ENCODE measurements around the gene TMEM37.
A peak's percentile ranks its signal among the peaks of the same experiment; 100 is the strongest.
"Not testable (repeated sequence)": the region's sequence is repeated elsewhere in the genome, so short reads cannot be mapped to it uniquely, and the experiment has no call there.

The TMEM37 gene, protein sequence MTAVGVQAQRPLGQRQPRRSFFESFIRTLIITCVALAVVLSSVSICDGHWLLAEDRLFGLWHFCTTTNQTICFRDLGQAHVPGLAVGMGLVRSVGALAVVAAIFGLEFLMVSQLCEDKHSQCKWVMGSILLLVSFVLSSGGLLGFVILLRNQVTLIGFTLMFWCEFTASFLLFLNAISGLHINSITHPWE

DNA sequence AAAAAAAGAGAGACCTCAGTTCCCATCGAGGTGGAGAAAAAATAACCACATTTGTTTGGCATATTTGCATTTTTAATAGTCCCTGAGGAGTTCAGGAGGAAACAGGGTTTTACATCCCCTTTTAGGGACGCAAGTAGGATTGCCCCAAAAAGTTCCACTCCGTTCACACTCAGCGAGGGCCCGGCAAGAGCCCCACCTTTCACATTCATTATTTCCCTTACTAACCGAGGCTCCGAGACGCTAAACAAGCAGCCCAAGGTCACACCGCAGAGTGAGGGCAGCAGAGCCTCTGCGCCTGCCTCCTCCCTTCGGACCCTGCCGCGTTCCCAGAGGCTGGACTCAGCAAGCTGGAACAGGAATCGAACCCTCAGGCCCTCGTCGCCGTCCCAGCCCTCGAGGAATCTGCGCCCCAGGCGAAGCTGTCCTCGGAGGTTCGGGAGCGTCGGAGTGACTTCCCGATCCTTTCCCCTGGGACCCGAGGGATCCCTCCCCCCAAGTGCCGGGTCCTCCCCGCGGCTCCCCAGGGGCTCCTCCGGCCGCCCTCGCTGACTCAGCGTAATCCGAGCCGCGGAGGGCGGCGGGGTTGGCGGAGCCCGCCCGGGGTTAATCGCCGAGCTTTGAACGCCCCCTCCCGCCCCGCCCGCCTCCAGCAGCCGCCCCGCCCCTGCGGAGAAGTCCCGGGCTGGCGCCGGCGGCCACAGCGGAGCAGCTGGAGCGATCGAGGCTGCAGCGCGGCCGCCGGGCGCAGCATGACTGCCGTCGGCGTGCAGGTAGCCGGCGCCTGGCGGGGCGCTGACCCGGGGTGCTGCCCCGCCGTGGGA lies at the start of gene TMEM37:
Gene TMEM37, plus strand, starts transcription at position 700 of the 821 bp plus-strand sequence. Its CDS starts 50 bp downstream, at position 750.
- DNase-seq (ENCODE audit: low read depth in 2 of 2), result peak in 1 of 2 donors; percentile 17

DNA sequence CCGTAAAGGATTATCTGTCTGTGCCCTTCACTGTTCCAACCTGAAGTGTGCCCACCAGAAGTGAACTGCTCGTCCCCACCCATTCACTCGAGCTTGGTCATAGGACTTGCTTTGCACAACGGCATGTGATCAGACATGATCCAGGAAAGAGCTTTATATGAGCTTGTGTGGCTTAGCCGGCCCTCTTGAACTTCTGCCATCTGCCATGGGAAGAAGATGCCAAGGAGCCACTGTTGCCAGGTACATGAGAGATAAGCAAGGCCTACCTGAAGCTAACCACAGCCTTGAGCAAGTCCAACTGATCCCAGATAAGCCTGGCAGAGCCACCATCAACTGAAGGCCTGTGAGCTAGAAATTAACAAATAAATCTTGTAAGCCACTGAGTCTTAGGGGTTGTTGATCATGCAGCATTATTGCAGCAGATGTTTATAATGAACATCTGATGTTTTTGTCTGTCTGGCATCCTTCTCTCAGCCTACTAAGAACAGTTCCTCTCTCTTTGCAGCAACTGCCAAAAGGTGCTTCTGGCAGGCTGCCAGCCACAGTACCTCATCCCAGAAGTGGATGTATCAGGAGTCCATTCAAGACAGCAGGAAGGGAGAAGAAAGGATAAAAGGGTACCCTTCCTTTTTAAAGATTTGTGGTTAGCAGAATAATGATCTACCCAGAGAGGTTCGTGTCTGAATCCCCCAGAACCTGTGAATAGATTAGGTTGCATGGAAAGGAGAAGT lies 48.1 kb upstream of the TMEM37 start:
- no peak for DNase-seq (ENCODE audit: low read depth in 2 of 2)

DNA sequence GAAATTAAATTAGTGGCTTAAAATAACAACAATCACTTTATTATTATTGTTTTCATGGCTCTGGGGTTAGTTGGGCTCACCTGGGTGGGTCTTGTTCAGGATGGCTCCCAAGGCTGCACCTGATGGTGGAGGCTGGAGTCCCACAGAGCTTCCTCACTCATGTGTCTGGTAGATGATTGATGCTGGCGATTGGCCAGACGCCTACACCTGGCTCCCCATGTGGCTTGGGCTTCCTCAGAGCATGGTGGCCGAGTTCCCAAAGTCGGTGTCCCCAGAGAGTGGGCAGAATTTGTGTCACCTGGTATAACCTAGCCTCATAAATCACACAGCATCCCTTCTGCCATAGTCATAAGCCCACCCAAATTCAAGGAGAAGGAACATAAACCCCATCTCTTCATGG lies 46.7 kb upstream of the TMEM37 start:
- no peak for DNase-seq (ENCODE audit: low read depth in 2 of 2)

DNA sequence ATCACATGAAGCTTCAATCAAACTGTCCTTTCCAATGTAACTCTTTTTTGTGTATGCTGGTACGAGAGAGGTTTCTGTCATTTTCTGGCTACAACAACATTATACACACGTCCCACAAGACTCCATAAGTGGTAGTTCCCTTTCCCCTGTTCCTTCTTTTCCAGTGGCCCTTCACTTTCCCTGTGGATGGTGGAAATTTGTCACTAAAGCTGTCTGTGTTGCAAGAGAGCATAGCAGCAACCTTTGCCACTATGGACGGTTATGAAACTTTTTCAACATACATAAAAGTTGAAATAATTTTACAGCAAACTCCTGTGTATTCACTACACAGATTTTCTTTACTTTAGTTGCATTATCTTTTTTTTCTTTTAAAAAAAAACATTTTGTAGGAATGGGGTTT lies 46.2 kb upstream of the TMEM37 start:
- DNase-seq (ENCODE audit: low read depth in 2 of 2), result no peak

DNA sequence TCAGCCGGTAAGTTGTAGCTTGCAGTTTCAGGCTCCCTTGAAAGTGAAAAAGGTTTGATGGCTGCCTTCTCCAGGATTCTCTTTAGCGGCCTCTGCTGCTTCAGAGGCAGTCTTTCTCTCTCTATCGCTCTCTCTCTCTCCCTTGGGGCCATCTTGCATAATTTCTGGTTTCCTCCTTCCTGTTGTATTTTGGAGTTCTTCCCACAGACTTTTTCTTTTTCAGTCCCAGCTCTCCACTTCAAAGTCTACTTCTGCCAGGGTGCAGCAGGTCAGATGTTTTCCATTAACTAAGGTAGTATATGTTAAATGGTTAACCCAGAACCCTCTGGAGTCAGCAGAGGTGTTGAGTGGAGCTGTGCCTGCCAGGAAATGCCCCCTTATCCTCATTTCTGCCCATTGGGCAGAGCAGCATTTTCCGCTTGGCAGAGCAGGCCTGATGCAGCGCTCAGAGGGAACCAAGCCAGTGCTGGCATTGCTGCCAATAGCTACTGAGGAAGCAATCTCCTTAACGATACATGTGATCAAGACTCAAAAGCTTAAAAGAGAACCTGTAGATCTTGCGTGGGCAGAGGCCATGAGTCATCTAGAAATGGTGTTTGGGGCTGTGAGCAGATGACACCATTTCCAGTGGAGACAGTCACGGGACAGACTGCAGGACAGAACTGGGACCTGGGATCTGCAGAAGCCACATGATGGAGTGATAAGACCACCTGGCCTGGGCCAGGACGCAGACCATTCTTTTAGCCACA lies 44.1 kb upstream of the TMEM37 start:
- peak in 1 of 2 donors; percentile 12 for DNase-seq (ENCODE audit: low read depth in 2 of 2)

DNA sequence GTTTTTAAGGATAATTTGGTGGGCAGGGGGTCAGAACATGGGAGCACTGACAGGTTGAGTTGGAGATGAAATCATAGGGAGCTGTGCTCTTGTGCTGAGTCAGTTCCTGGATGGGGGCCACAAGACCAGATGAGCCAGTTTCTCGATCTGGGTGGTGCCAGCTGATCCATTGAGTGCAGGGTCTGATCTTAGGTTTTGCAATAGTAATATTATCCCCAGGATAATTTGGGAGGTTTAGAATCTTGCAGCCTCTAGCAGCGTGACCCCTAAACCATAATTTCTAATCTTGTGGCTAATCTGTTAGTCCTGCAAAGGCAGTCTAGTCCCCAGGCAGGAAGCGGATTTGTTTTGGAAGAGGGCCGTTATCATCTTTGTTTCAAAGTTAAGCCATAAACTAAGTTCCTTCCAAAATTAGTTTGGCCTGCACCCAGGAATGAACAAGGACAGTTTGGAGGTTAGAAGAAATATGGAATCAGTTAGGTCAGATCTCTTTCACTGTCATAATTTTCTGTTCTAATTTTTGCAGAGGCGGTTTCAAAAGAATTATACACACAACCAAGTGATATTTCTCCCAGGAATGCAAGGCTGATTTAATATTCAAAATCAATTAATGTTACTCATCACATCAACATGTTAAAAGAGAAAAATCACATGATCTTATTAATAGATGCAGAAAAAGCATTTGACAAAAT lies 41.9 kb upstream of the TMEM37 start:
- DNase-seq (ENCODE audit: low read depth in 2 of 2), result no peak

DNA sequence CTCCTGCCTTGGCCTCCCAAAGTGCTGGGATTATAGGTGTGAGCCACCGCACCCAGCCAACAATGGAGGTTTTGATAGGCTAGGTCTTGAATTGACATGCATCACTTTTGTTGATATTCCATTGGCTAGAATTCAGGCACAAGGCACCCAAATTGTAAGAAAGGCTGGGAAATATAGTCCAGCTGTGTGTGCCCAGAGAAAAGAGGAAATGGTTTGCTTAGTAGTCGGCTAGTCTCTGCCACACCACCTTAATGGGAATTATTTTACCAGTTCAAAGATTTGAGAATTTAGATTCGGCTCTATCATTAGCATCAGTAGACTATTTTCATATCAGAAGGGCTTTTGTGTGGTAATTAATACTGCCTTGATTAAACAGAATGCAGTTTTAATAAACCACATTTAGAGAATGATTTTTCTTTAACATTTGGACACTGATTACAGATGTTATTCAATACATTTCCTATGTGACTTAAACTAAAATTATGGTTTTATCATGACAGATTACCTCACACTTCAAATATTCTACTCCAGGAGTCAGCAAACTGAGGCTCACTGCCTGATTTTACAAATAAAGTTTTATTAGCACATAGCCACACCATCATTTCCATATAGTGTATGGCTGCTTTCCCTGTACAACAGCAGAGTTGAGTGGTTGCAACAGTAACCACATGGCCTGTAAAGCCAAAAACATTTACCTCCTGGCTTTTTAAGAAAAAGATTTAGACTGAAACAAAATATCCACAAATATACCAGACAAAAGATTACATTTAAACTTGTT lies 37.5 kb upstream of the TMEM37 start:
- no peak for DNase-seq (ENCODE audit: low read depth in 2 of 2)

DNA sequence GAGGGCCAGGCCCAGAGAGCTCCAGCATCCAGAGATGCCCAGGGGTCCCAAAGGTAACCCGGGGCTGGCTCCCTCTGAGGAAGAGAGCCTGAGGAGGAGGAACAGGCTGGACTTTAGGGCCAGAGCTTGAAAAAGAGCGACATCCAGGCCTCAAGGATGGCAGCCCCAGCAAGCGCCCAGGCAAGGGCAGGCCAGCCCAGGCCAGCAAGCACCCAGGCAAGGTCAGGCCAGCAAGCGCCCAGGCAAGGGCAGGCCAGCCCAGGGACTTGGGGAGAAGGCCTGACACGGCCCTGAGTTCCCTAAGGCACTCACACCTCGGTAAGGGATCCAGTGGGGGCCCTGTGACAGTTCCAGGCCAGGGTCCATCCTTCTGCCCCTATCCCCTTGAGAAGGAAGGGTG lies 34.5 kb upstream of the TMEM37 start:
- DNase-seq (ENCODE audit: low read depth in 2 of 2), result no peak

DNA sequence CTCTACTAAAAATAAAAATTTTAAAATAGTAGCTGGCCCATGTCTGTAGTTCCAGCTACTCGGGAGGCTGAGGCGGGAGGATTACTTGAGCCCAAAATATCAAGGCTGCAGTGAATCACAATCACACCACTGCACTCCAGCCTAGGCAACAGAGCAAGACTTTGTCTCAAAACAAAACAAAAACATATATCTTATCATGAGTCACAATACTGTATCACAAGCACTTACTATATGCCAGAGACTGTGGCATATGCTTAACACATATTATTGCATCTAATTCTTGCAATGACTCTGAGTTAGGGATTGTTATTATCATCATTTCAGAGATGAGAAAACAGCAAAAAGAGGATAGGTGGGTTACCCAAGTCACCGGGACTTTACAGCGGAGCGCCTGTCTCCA lies 29.5 kb upstream of the TMEM37 start:
- no peak for DNase-seq (ENCODE audit: low read depth in 2 of 2)

DNA sequence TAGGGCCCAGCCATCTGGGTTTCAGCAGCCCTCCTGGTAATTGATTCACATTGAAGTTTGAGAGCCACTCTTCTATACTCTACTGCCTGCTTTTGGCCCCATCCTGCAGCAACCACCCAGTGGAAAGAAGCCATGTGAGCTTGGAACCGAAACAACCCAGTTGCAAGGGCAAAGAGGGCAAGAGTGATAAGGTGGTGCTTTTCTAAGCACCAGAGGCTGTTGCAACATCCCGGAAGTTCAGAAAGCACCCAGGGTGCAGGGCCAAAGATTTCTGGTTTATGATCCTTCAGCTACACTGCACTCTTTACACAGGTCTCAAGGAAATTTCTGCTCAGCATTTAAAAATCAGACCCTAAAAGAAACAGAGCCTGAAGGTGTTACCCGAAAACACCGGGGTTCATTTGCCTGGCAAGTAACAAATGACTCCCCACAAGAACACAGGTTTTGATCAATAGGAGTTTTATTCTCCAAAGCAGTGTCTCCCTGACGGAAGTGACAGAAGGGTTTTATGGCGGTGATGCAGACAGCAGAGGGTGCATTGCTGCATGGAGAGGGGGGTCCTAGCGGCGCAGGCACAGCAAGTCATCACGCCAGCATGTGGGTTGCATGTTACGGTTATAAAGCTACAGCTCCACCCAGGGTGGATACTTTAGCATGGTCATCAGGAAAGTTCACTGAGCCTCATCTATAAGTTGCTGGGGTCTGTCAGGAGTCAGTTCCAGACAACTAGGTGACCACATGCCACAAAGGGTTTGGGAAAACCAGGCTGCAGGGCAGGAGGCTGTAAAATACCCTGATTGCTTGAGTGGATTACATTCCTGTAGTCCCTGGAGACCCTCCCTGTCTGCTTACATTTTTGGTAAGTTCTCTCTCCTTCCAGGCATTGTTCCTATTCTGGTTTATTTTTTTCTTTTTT lies 28.8 kb upstream of the TMEM37 start:
- no peak for DNase-seq (ENCODE audit: low read depth in 2 of 2)

DNA sequence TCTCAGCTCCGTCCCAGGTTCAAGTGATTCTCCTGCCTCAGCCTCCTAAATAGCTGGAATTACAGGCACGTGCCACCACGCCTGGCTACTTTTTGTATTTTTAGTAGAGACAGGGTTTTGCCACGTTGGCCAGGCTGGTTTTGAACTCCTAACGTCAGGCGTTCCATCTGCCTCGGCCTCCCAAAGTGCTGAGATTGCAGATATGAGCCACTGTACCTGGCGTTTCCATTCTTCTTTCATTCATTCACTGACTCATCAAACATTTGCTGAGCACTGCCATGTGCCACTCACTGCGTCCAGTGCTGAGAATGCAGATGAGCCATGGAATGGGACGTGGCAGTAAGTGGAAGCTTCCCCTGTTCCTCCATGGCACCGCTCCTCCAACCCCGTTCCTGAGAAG lies 28.0 kb upstream of the TMEM37 start:
- not testable (repeated sequence) for DNase-seq (ENCODE audit: low read depth in 2 of 2)

DNA sequence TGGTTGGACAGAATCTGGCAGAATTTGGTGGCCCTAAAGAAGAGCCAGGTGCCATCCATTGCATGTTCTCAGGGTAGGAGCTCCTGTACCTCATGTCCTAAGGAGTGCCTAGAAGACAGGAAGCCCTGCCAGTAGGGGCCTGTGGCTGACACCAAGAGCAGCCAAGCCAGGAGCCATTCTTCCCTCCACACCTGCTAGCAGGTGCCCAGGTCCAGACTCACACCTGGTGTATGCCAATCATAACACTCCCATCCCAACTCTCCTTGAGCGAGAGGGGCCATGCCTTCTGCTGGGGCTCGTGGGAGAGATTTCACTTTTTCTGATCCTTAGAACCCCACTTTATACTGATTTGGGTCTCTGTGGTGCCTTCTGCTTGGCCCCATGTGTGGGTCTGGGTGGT lies 26.5 kb upstream of the TMEM37 start:
- DNase-seq (ENCODE audit: low read depth in 2 of 2), result no peak

DNA sequence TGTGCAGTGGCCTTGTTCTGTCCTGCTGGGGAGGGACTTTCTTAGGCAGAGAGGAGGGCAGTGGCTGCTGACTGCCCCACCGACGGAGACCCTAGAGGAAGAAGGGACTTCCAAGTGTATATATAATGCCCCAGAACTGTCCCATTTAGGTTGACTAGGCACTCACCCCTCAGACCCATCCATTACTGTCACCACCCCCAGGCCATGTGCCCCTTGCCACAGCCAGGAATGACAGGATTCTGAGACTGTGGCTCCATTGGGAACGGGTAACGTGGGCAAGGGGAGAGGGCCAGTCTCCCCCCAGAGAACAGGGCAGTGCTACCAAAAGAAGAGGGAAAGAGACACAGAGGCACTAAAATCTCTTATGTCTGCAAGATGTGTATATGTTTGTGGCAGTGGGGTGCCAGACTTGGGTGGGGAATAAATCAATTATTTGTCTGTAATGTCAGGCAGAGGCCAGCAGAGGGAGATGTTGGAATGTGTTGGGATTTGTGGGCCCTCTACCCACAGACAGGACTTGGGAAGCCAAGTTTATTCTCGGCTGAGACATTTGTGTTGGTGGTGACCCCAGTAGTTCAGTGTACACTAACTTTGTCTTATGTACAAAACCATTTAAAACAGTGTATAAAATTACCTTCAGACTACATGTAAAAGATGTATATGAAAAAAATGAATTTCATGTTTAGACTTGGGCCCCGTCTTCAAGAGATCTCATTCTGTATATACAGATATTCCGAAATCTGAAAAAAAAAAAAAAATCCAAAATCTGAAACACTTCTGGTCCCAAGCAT lies 24.0 kb upstream of the TMEM37 start:
- no peak for DNase-seq (ENCODE audit: low read depth in 2 of 2)

DNA sequence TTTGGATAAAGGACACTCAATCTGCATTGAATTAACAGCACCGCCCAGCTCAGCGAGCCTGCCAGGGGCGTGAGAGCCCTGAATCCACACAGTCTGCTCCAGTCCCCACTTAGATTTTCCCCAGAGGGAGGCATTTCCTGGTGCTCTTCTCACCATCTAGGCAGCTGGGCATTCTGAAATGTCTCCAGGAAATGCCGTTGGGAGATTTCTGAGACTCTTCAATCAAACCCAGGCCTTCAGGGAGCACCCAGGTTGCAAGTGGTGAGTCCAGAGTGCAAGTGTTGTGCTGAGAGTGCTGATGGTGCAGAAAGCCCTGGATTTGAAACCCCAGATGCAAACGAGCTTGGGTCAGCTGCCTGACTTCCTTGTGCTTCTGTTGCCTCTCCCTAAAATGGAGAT lies 23.4 kb upstream of the TMEM37 start:
- no peak for DNase-seq (ENCODE audit: low read depth in 2 of 2)

DNA sequence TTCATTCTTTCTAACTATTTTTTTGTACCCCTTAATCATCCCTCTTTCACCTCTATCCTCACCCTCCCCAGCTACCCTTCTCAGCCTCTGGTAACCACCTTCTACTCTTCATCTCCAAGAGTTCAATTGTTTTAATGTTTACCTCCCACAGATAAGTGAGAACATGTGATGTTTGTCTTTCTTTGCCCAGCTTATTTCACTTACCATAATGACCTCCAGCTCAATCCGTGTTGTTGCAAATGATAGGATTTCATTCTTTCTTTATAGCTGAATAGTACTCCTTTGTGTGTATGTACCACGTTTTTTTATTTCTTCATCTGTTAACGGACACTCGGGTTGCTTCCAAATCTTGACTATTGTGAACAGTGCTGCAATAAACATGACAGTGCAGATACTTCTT lies 22.1 kb upstream of the TMEM37 start:
- no peak for DNase-seq (ENCODE audit: low read depth in 2 of 2)

DNA sequence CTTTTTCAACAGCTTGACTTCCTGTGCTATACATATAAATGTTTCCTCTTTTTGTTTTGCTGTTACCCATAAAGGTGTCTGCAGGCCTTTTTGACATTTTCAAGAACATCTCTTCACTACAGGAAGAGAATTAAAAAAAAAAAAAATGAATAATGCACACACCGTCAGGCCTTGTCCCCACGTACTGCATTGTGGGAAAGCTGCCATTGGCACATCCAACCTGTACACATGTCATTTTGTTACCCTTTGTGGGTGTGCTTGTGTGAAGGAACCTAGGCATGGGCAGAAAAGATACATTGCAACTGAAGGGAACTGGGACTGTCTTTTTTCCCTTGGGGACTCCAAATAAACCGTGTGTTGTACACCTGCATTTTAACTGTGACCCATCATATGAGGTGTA lies 16.8 kb upstream of the TMEM37 start:
- DNase-seq (ENCODE audit: low read depth in 2 of 2), result no peak

DNA sequence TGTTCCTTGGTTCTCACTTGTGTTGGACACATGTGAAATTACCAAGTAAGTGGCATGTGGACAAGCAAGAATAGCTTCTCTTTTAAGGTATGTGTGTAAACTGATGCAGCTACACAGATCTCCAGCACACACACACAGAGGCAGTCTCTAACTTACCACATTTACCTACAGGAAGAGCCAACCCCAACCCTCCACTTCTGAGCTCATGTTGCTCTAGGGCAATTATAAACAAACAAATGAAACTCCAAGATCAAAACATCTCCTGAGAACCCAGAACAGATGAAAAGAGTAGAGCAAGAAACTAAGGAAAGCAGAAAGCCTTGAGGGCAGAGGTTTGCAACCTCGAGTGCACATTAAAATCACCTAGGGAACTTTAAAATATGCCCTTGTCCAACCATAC lies 16.0 kb upstream of the TMEM37 start:
- DNase-seq (ENCODE audit: low read depth in 2 of 2), result no peak

DNA sequence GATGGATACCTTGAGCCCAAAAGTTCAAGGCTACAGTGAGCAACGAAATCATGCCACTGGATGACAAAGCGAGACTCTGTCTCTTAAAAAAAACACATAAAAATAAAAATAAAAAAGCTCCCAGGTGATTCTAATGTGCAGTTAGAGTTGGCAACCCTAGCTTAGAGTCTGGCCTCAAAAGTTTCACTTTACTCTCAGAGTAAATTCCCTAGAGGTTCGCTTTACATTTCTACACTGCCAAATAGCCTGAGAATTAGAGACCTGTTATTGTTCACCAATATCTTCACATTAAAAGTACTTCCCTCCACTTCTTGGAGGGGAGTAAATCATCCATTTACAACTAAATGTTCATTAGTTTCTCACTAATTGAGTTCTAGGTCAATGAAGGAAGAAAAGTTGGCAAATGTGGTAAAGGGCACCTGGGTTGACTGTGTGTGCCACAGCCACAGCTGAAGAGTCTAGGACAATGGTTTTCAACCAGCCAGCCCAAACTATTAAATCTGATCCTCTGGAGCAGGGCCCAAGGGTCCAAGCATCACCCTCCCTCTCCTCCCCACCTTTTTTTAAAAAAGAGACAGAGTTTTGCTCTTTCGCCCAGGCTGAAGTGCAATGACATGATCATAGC lies 15.2 kb upstream of the TMEM37 start:
- no peak for DNase-seq (ENCODE audit: low read depth in 2 of 2)

Measured in stimulated activated CD8-positive, alpha-beta memory T cell treated with anti-CD3 and anti-CD28 coated beads, Interleukin-7, amount 100 ng/mL, for 4 hours (primary cell).